Prostate gland (tissue), 2 donors: ENCODE measurements around the gene TCERG1L.

Experiments
- CTCF ChIP-seq, 4 experiments: fragments of 200-600 bp in 2 of 4; fragments of 450-650 bp in 2 of 4; sonication (generic) in 2 of 4; IDR thresholded peaks; 1 replicate in 3 of 4; 2 replicates in 1 of 4; pipeline ENCODE4 v1.5.1; 2016 to 2019; ENCODE audit warnings: antibody characterized with exemption in 4 of 4, mild to moderate bottlenecking in 2 of 4, moderate library complexity in 2 of 4
- POLR2AphosphoS5 ChIP-seq: sonication (generic); formaldehyde crosslinking; IDR thresholded peaks from one replicate; pipeline ENCODE4 v1.6.1; 2017; ENCODE audit warnings: antibody characterized with exemption

GRCh38 chr10:131239450-131239849 lies 72.1 kb downstream of the TCERG1L start:
- no peak for TF ChIP-seq CTCF (IDR thresholded peaks at IDR 0.05)
- no peak for TF ChIP-seq POLR2AphosphoS5
